HG03521 (cell line): ENCODE data around the gene MYO9B.
"Not testable (repeated sequence)": the region's sequence is repeated elsewhere in the genome, so short reads cannot be mapped to it uniquely, and the experiment has no call there.

Experiments used
- ATAC-seq: cut with Tn5 transposase; IDR thresholded peaks from one replicate; pipeline ENCODE4 v1.9.1; 2021; ENCODE audit warnings: mild to moderate bottlenecking, moderate library complexity; ENCODE audit not compliant: unreplicated experiment

Gene MYO9B

GRCh38 chr19:17178291-17178690, 102.7 kb downstream of the MYO9B start:
- ATAC-seq: no peak

DNA sequence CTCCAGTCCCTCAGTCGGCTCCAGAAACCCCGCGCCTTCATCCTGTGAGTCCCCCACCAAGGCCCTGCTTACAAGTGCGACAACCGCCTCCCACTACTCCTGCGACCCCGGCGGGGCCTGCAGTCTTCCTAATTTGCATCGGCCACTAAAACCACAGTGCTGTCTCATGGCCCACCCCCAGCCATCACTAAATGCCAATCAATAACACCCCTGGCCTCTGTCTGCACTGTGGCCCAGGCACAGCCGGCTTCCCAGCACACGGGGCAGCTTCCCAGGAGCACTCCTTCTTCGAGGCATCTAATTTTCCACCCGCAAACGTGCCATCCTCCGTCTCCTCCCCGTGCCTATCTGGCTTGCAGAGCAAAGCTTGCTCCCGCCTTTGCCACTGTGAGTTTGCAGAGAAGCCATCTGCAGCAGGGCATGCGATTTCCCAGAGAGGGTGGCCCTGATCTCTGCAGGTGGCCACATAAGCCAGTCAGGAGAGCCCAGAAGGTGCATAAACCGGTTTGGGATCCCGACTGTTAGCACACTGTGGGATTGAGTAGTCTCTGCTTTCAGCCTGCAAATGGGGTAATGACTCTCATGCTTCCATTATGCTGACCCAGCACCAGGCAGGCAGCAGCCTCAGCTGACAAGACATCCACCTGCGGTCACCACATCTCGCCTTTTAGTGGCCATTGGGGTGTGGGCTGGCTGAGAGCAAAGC, 105.6 kb downstream of the MYO9B start:
- ATAC-seq: no peak

- ATAC-seq: no peak
These were observed 107.7 kb downstream of the MYO9B start for GRCh38 chr19:17183271-17183761.

- no peak for ATAC-seq
These were observed 108.3 kb downstream of the MYO9B start for GRCh38 chr19:17183858-17184321.

DNA sequence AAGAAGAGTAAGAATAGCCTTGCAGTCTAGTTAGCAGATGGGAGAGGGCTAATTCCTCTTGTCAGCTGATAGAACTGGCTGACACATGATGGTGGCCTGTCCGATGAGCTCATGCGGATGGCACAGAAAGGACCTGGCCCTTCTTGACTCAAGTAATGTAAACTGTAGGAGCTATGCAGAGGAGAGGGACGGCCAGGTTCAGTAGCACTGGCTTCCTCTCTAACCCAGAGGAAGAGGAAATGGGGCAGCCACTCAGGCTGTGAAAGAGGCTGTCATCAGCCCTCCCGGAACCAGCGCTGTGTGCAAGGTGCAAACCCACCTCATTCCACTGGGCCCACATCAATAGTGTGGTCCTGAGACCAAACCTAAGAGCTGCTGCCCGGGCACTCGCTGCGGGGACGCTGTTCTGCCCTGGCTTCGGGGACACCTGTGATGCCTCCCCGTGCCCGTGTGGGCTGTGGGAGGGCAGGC, 108.8 kb downstream of the MYO9B start:
- ATAC-seq: no peak

DNA sequence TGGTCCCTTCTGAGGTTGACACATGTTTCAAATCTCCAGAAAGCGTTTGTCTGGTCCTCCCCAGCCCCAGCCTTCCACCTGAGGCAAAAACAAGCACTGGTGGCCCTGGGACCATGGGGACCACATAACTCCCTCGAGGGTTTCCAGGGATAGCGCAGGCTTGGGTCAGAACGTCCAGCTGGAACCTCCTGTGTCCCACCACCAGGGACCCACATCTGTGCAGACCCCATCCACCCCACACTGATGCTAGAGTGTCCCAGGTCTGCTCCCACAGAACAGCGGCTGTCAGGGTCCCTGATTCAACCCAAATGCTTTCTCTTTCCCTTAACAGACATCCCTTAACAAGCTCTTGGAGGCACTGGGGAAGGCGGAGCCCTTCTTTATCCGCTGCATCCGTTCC, 110.0 kb downstream of the MYO9B start:
- ATAC-seq: no peak

GRCh38 chr19:17191736-17192135, 116.2 kb downstream of the MYO9B start:
- ATAC-seq: not testable (repeated sequence)

DNA sequence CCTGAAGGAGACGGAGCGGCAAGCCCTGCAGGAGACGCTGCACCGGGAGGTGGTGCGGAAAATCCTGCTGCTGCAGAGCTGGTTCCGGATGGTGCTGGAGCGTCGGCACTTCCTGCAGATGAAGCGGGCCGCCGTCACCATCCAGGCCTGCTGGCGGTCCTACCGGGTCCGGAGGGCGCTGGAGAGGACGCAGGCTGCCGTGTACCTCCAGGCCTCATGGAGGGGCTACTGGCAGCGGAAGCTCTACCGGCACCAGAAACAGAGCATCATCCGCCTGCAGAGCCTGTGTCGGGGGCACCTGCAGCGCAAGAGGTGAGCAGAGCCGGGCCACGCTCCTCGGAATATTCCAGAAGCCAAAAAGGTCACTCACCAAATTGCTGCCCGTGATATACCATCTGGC, 117.2 kb downstream of the MYO9B start:
- ATAC-seq: no peak

DNA sequence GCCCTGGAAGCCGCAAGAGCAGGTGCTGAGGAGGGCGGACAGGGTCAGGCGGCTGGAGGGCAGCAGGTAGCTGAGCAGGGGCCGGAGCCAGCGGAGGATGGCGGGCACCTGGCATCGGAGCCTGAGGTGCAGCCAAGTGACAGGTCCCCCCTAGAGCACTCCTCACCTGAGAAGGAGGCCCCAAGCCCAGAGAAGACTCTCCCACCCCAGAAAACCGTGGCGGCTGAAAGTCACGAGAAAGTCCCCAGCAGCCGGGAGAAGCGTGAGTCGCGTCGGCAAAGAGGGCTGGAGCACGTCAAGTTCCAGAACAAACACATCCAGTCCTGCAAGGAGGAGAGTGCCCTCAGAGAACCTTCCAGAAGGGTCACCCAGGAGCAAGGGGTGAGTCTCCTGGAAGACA, 119.0 kb downstream of the MYO9B start:
- ATAC-seq: no peak

- ATAC-seq: no peak
These were observed 119.5 kb downstream of the MYO9B start for GRCh38 chr19:17195106-17195505.

- ATAC-seq: no peak
These were observed 121.0 kb downstream of the MYO9B start for GRCh38 chr19:17196610-17197009.

DNA sequence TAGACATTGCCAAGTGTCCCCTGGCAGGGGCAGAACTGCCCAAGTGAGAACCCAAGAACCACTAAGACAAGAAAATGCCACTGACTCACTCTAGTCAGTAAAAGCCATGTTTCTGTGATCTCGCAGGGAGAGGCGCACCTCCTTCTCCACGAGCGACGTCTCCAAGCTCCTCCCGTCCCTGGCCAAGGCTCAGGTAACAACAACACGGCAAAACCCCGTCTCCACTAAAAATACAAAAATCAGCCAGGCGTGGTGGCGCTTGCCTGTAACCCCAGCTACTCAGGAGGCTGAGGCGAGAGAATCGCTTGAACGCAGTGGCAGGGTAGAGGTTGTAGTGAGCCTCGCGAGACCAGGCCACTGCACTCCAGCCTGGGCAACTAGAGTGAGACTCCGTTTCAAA, 122.1 kb downstream of the MYO9B start:
- no peak for ATAC-seq

GRCh38 chr19:17200408-17201079, 125.0 kb downstream of the MYO9B start:
- ATAC-seq: no peak

DNA sequence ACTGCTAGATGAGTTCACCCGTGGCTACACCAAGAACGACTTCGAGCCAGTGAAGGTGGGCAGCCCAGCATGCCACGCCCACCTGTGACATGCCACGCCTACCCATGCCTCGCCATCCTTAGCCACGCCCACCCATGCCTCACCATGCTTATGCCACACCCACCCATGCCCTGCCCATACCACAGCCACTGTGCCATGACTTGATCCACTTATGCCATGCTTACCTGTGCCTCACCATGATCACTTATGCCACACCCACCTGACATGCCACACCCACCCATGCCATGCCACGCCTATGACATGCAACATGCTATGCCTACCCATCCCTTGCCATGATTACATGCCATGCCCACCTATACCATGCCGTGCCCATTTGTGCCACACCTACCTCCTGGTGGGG, 126.7 kb downstream of the MYO9B start:
- no peak for ATAC-seq

- ATAC-seq: no peak
These were observed 127.1 kb downstream of the MYO9B start for GRCh38 chr19:17202713-17203112.

- ATAC-seq: no peak
These were observed 129.9 kb downstream of the MYO9B start for GRCh38 chr19:17205237-17206140.

GRCh38 chr19:17206736-17207581, 131.4 kb downstream of the MYO9B start:
- no peak for ATAC-seq

- ATAC-seq: no peak
These were observed 133.8 kb downstream of the MYO9B start for GRCh38 chr19:17209126-17210036.

DNA sequence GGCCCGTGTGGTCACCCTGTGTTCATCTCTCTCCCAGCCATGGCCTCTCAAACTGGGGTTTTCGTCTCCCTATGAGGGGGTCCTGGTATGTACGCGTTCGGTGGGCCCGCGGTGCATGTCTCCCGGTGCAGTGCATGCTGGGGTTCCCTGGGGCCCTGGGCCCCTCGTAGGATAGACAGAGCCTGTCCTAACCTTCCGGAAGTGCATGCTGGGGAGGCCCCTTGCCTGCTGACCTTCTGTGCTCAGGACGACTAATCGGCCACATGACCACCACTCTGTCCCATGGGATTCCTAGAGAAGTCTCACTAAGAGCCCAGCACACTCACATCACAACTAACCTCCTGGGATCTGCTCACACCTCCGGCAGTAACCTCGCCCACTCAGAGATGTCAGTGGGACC, 134.7 kb downstream of the MYO9B start:
- ATAC-seq: no peak
